ENCODE measurements around the gene TMCO2. TPM values are rescaled to one million over a fixed set of nuclear protein-coding genes. Genes with fewer than 3 reads are reported as not detected.

Gene TMCO2
- total RNA-seq, 1 experiment from 2014 or later = not detected

GRCh38 chr1:40266786-40267535 lies 19.2 kb downstream of the TMCO2 start:
- ChIA-PET RAD21 (ENCODE audit: low non-redundant PET in 1 of 2, low total read pairs in 2 of 2, uncharacterized antibody in 2 of 2, unreplicated experiment in 2 of 2) (interaction anchor here in 1 of 2 experiments (0.7 kb wide), 1 partner anchor 84 kb away, joined by 3 read pairs; no protein-coding TSS in a partner anchor), CTCF (interaction anchor here (1.3 kb wide), 1 partner anchor 48 kb away, joined by 3 read pairs; no protein-coding TSS in a partner anchor), POLR2A (no interaction called here)
- Histone ChIP-seq H3K27me3 (ENCODE audit: insufficient read depth, low read length) (no peaks in the 10 kb centered on the region), H3K27ac (ENCODE audit: low read depth, low read length) (no peak overlapping the region), H2AFZ (ENCODE audit: low read depth, low read length, poor library complexity, severe bottlenecking) (no peak overlapping the region), H3K4me1 (ENCODE audit: control insufficient read depth in 1 of 2, insufficient read depth in 2 of 2, low read length in 2 of 2) (no peaks in the 10 kb centered on the region), H3K9ac (ENCODE audit: low read length) (no peak overlapping the region), H3K4me3 (replicated peaks in 1 of 2; ENCODE audit: low read depth in 1 of 2, low read length in 2 of 2) (no peak overlapping the region), H4K20me1 (ENCODE audit: insufficient read depth) (no peaks in the 10 kb centered on the region), H3K9me3 (ENCODE audit: control insufficient read depth in 1 of 2, insufficient read depth in 1 of 2, low read depth in 1 of 2, low read length in 2 of 2) (no peaks in the 10 kb centered on the region), H3K36me3 (ENCODE audit: control insufficient read depth in 1 of 2, insufficient read depth in 2 of 2, low read length in 2 of 2) (peaks cover 34 to 38% of the 10 kb centered on the region in 2 experiments; a peak in 3 of 4 replicates), H3K9me2 (ENCODE audit: insufficient read depth) (no peaks in the 10 kb centered on the region), H3K79me2 (ENCODE audit: insufficient read depth, low read length) (peaks cover 47% of the 10 kb centered on the region), H3K4me2 (ENCODE audit: low read length) (no peak overlapping the region)
- BruUV-seq (replicated peaks) = no TSS peak
- intact Hi-C loops (cut with micrococcal nuclease) = no loop called here
- ATAC-seq (no peak), DNase-seq (ENCODE audit: low read depth, low spot score) (no peak)
- TF ChIP-seq SP1 (IDR thresholded peaks at IDR 0.05; ENCODE audit: low read depth) (no peak), ZFX (IDR thresholded peaks at IDR 0.05) (no peak), JUND (IDR thresholded peaks at IDR 0.05) (no peak), CEBPB (IDR thresholded peaks at IDR 0.05; ENCODE audit: low read depth) (no peak), SRF (IDR thresholded peaks at IDR 0.05; ENCODE audit: low read depth) (no peak), SIN3A (IDR thresholded peaks at IDR 0.05; ENCODE audit: low read depth) (no peak), ZNF274 (IDR thresholded peaks at IDR 0.05; ENCODE audit: low read depth, low read length) (no peak), ELF1 (IDR thresholded peaks at IDR 0.05; ENCODE audit: borderline replicate concordance, low read depth) (no peak), EGR1 (IDR thresholded peaks at IDR 0.05; ENCODE audit: low read depth) (no peak)

GRCh38 chr1:40267767-40268187 lies 20.0 kb downstream of the TMCO2 start:
- no peak for DNase-seq (ENCODE audit: low read depth, low spot score)
- peaks cover 35 to 38% of the 10 kb centered on the region in 2 experiments; a peak in 3 of 4 replicates for H3K36me3 ChIP-seq (ENCODE audit: control insufficient read depth in 1 of 2, insufficient read depth in 2 of 2, low read length in 2 of 2)
- H3K27me3 ChIP-seq (ENCODE audit: insufficient read depth, low read length) = no peaks in the 10 kb centered on the region
- H3K9me2 ChIP-seq (ENCODE audit: insufficient read depth) = no peaks in the 10 kb centered on the region
- POLR2A ChIA-PET = no interaction called here
- no peak for TF ChIP-seq ATF3 (IDR thresholded peaks at IDR 0.05)
- TF ChIP-seq MAX (IDR thresholded peaks at IDR 0.05) = no peak
- no peak for TF ChIP-seq YY1 (IDR thresholded peaks at IDR 0.05; ENCODE audit: extremely low read depth, insufficient replicate concordance, low read depth, low read length)
- no peak overlapping the region for H3K4me3 ChIP-seq (replicated peaks in 1 of 2; ENCODE audit: low read depth in 1 of 2, low read length in 2 of 2)
- no peaks in the 10 kb centered on the region for H3K4me1 ChIP-seq (ENCODE audit: control insufficient read depth in 1 of 2, insufficient read depth in 2 of 2, low read length in 2 of 2)
- no peak overlapping the region for H2AFZ ChIP-seq (ENCODE audit: low read depth, low read length, poor library complexity, severe bottlenecking)
- RAD21 ChIA-PET (ENCODE audit: low non-redundant PET in 1 of 2, low total read pairs in 2 of 2, uncharacterized antibody in 2 of 2, unreplicated experiment in 2 of 2) = no interaction called here
- intact Hi-C loops (cut with micrococcal nuclease) = no loop called here
- no peak for ATAC-seq
- H3K9ac ChIP-seq (ENCODE audit: low read length) = no peak overlapping the region
- no TSS peak for BruUV-seq (replicated peaks)
- CTCF ChIA-PET = no interaction called here
- H4K20me1 ChIP-seq (ENCODE audit: insufficient read depth) = no peaks in the 10 kb centered on the region
- H3K79me2 ChIP-seq (ENCODE audit: insufficient read depth, low read length) = peaks cover 39% of the 10 kb centered on the region
- H3K9me3 ChIP-seq (ENCODE audit: control insufficient read depth in 1 of 2, insufficient read depth in 1 of 2, low read depth in 1 of 2, low read length in 2 of 2) = no peaks in the 10 kb centered on the region
- no peak overlapping the region for H3K4me2 ChIP-seq (ENCODE audit: low read length)
- no peak overlapping the region for H3K27ac ChIP-seq (ENCODE audit: low read depth, low read length)
